Aorta (tissue), 5 donors: ENCODE data around the gene PDGFD. TPM values are rescaled to one million over a fixed set of nuclear protein-coding genes. Genes with fewer than 3 reads are reported as not detected.

Experiments used
- ATAC-seq: fragments of 200-7000 bp; cut with Tn5 transposase; one replicate; pipeline ENCODE4 v1.9.1; 2022; ENCODE audit warnings: moderate library complexity; ENCODE audit not compliant: low FRiP score
- DNase-seq, 2 donors: peaks; one replicate each; pipeline ENCODE4 v3.0.0-alpha.2; 2020
- H3K27ac ChIP-seq, 2 donors: one replicate each; pipeline ENCODE4 v1.5.1; 2013; ENCODE audit warnings: low read length in 2 of 2, mild to moderate bottlenecking in 2 of 2, moderate library complexity in 2 of 2, control low read depth in 1 of 2, inconsistent platforms in 1 of 2, low read depth in 1 of 2
- H3K27me3 ChIP-seq, 2 donors: one replicate each; pipeline ENCODE4 v1.6.1; 2013; ENCODE audit warnings: control low read depth in 1 of 2, low read length in 1 of 2, mild to moderate bottlenecking in 1 of 2, moderate library complexity in 1 of 2; ENCODE audit not compliant: insufficient read depth in 2 of 2, control insufficient read depth in 1 of 2
- H3K36me3 ChIP-seq, 2 donors: one replicate each; pipeline ENCODE4 v1.6.1; 2013; ENCODE audit warnings: control low read depth in 1 of 2, low read length in 1 of 2, mild to moderate bottlenecking in 1 of 2; ENCODE audit not compliant: insufficient read depth in 2 of 2, control insufficient read depth in 1 of 2
- H3K4me1 ChIP-seq, 2 donors: one replicate each; pipeline ENCODE4 v1.6.1; 2013; ENCODE audit warnings: low read length in 2 of 2, control low read depth in 1 of 2, mild to moderate bottlenecking in 1 of 2, moderate library complexity in 1 of 2; ENCODE audit not compliant: insufficient read depth in 2 of 2, control insufficient read depth in 1 of 2
- H3K4me3 ChIP-seq, 2 donors: one replicate each; pipeline ENCODE4 v1.5.1; 2013; ENCODE audit warnings: low read length in 2 of 2, control low read depth in 1 of 2, mild to moderate bottlenecking in 1 of 2
- H3K9me3 ChIP-seq: one replicate; pipeline ENCODE4 v1.6.1; 2013; ENCODE audit warnings: mild to moderate bottlenecking, low read length; ENCODE audit not compliant: control insufficient read depth
- WGBS, 2 donors: extraction: QIAGEN DNeasy Blood & Tissue Kit; methylation state at CpG; one replicate each; pipeline ENCODE4 v1.1.7; 2013; 5-methylcytosine and 5-hydroxymethylcytosine counted together
- intact Hi-C, 2 donors: fragments of 100-400 bp; cut with DNase I; formaldehyde crosslinking; loops; one replicate each; pipeline versions ENCODE4 v1.14.2 to v1.15.0; 2022
- polyA plus RNA-seq, 2 donors: library from polyadenylated mRNA; stranded (reverse); fragments of 200-250 nt; gene quantifications; one replicate each; pipeline ENCODE4 v1.2.3, GENCODE V29; 2013
- total RNA-seq, 2 donors: library from RNA; stranded (reverse); fragmentation: NEBNext Ultra II Directional; extraction: Animal tissue kit (Norgen Biotek cat#: 25700); gene quantifications; one replicate each; pipeline ENCODE4 v1.2.1, GENCODE V29; 2021
- donor health status: healthy with polysubstance abuse.
- donor health status: Bipolar disorder and iron deficiency.
- donor health status: DM: no; HTN: no; CAD: no.
- donor health status: DM: no; HTN: no; CAD: no.
- donor health status: DM: yes; HTN: yes; CAD: no.

Gene PDGFD
- total and polyA plus RNA-seq, 4 donors, result 47.7 to 115 (median 66.5) TPM

GRCh38 chr11:104095791-104096190 is 68.2 kb downstream of the PDGFD start:
- Histone ChIP-seq H3K27ac (no peak overlapping the region), H3K4me3 (no peak overlapping the region), H3K36me3 (no peaks in the 10 kb centered on the region), H3K9me3 (no peaks in the 10 kb centered on the region), H3K4me1 (peaks cover 3 to 8% of the 10 kb centered on the region in 2 donors), H3K27me3 (no peaks in the 10 kb centered on the region)
- no peak for DNase-seq
- intact Hi-C loops, result no loop called here
- no peak for ATAC-seq

- ATAC-seq (no peak), DNase-seq (no peak)
- H3K27me3 ChIP-seq, result no peaks in the 10 kb centered on the region
- H3K9me3 ChIP-seq, result no peaks in the 10 kb centered on the region
- H3K27ac ChIP-seq, result no peak overlapping the region
- 58 to 61% methylated on average over 3 of the region's 3 CpGs for WGBS, 2 donors
- intact Hi-C loops, result no loop called here
- no peaks in the 10 kb centered on the region for H3K36me3 ChIP-seq
- peaks cover 3 to 10% of the 10 kb centered on the region in 2 donors for H3K4me1 ChIP-seq
- H3K4me3 ChIP-seq, result no peak overlapping the region
Measured at GRCh38 chr11:104094576-104094975, 69.4 kb downstream of the PDGFD start.

- ATAC-seq (no peak), DNase-seq (no peak)
- WGBS, 2 donors, result 96 to 99% methylated on average over 5 of the region's 5 CpGs
- no peaks in the 10 kb centered on the region for H3K36me3 ChIP-seq
- peaks cover 3 to 10% of the 10 kb centered on the region in 2 donors for H3K4me1 ChIP-seq
- H3K4me3 ChIP-seq, result no peak overlapping the region
- H3K27ac ChIP-seq, result no peak overlapping the region
- H3K27me3 ChIP-seq, result no peaks in the 10 kb centered on the region
- intact Hi-C loops, result no loop called here
- no peaks in the 10 kb centered on the region for H3K9me3 ChIP-seq
Measured at GRCh38 chr11:104093426-104094280, 70.3 kb downstream of the PDGFD start.

GRCh38 chr11:104092744-104093143 is 71.2 kb downstream of the PDGFD start:
- Histone ChIP-seq H3K36me3 (no peaks in the 10 kb centered on the region), H3K4me1 (peaks cover 3 to 10% of the 10 kb centered on the region in 2 donors), H3K9me3 (no peaks in the 10 kb centered on the region), H3K27ac (no peak overlapping the region), H3K4me3 (no peak overlapping the region), H3K27me3 (no peaks in the 10 kb centered on the region)
- WGBS, 2 donors, result 93 to 94% methylated on average over 2 of the region's 2 CpGs
- intact Hi-C loops, result no loop called here
- ATAC-seq (no peak), DNase-seq (no peak)

GRCh38 chr11:104091281-104092096 is 72.5 kb downstream of the PDGFD start:
- ATAC-seq (no peak), DNase-seq (no peak)
- intact Hi-C loops, result no loop called here
- Histone ChIP-seq H3K9me3 (no peaks in the 10 kb centered on the region), H3K4me3 (no peak overlapping the region), H3K27ac (no peak overlapping the region), H3K36me3 (no peaks in the 10 kb centered on the region), H3K27me3 (no peaks in the 10 kb centered on the region), H3K4me1 (peaks cover 3 to 10% of the 10 kb centered on the region in 2 donors)
- WGBS, 2 donors, result 42 to 46% methylated on average over 4 of the region's 4 CpGs

GRCh38 chr11:104090767-104091166 is 73.2 kb downstream of the PDGFD start:
- ATAC-seq (no peak), DNase-seq (no peak)
- Histone ChIP-seq H3K27me3 (no peaks in the 10 kb centered on the region), H3K4me3 (no peak overlapping the region), H3K27ac (no peak overlapping the region), H3K36me3 (no peaks in the 10 kb centered on the region), H3K4me1 (peaks cover 3 to 10% of the 10 kb centered on the region in 2 donors), H3K9me3 (no peaks in the 10 kb centered on the region)
- 22 to 27% methylated on average over 3 of the region's 3 CpGs for WGBS, 2 donors
- intact Hi-C loops, result no loop called here

- ATAC-seq (no peak), DNase-seq (no peak)
- 47 to 53% methylated on average over 2 of the region's 2 CpGs for WGBS, 2 donors
- H3K36me3 ChIP-seq, result no peaks in the 10 kb centered on the region
- H3K4me1 ChIP-seq, result peaks cover 3 to 10% of the 10 kb centered on the region in 2 donors
- H3K9me3 ChIP-seq, result no peaks in the 10 kb centered on the region
- no peaks in the 10 kb centered on the region for H3K27me3 ChIP-seq
- no peak overlapping the region for H3K4me3 ChIP-seq
- no peak overlapping the region for H3K27ac ChIP-seq
- intact Hi-C loops, result no loop called here
Measured at GRCh38 chr11:104089481-104089880, 74.5 kb downstream of the PDGFD start.

GRCh38 chr11:104086621-104087020 is 77.3 kb downstream of the PDGFD start:
- intact Hi-C loops, result no loop called here
- peaks cover 0 to 7% of the 10 kb centered on the region in 2 donors for H3K4me1 ChIP-seq
- H3K36me3 ChIP-seq, result no peaks in the 10 kb centered on the region
- no peak for ATAC-seq
- H3K9me3 ChIP-seq, result no peaks in the 10 kb centered on the region
- DNase-seq, result no peak
- H3K4me3 ChIP-seq, result no peak overlapping the region
- no peaks in the 10 kb centered on the region for H3K27me3 ChIP-seq
- H3K27ac ChIP-seq, result no peak overlapping the region
- 66 to 82% methylated on average over 5 of the region's 5 CpGs for WGBS, 2 donors
